HG03108 (cell line): ENCODE data around the gene TFAM.

Experiments
- ATAC-seq: cut with Tn5 transposase; IDR thresholded peaks from one replicate; pipeline ENCODE4 v1.9.1; 2021; ENCODE audit warnings: moderate library complexity; ENCODE audit not compliant: unreplicated experiment

Gene TFAM

DNA sequence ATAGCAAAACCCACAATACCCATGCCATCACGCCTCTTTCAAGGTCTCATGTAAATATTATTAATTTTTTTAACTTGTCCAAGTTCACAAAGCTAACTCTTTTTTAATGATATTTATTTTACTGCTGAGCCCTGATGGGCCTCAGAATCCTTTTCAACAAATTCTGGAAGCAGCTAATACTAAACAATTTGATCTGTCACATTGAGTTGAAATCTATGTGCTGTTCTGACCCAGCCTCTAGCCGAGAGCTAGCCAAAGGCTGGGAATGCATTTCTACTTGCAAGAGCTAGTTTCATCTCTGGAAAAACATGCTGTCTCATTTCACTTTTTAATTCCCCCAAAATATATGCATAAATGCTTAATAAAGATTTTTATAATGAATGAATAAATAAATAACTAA, 47.9 kb downstream of the TFAM start:
- no peak for ATAC-seq

GRCh38 chr10:58433571-58433970, 48.4 kb downstream of the TFAM start:
- ATAC-seq: no peak

DNA sequence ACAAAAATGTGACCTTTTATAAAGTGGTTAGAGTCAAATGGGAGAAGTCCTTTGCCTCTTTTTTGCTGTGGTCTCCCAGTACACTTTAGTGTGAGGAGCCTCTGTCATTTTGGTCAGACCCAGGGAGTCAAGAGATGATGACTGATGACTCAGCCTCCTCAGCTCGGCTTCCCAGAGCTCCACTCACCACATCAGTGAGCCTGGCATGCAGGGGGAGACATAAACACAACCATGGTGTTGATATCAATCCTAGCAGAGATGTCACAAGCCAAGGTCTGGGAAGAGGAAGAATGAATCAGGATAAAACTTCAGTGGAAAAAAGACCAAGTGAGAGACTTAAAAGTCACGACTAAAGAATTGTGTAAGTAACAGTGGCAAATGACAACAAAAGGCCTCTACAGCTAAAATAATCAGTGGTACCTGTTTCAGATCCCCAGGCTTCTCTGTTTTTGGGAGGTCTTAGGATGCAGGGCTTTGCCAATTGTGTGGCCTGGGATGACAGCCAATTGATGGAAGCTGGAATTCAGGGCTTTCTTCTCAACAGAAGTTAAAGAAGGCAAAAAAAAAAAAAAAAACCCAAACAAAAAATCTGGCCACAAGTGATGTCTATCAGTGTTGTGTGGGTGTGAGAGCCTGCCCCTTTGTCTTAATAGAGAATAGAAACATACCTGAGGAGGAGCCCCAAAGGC, 50.2 kb downstream of the TFAM start:
- no peak for ATAC-seq

- ATAC-seq: no peak
These were observed 50.9 kb downstream of the TFAM start for GRCh38 chr10:58436071-58436470.

- ATAC-seq: no peak
These were observed 53.2 kb downstream of the TFAM start for GRCh38 chr10:58438340-58438871.

GRCh38 chr10:58438986-58439385, 53.8 kb downstream of the TFAM start:
- ATAC-seq: no peak

DNA sequence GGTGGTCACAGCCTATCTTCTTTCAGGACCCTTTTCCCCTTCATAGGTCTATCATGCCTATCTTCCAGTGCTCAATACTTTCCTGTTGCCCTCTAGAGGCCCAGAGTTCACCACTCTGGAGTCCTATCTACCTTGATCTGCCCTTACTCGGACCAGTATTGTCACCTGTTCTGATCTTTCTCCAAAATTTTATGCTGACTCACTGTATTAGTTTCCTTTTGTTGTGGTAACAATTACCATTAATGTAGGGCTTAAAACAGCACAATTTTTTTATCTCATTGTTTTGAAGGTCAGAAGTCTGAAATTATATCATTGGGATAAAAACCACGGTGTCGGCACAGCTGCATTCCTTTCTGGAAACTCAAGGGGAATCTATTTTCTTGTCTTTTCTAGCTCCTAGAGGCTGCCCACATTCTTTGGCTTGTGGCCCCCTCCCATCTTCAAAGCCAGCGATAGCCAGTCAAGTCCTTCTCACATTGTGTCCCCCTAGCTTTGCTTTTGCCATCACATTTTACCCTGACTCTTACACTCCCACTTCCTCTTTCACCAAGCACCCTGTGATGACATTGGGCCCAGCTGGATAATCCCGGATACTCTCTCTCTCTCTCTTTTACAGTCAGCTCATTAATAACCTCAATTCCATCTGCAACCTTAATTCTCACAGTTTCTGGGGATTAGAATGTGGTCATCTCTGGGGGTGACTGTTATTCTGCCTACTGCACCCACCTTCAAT, 54.6 kb downstream of the TFAM start:
- no peak for ATAC-seq

- ATAC-seq: no peak
These were observed 55.3 kb downstream of the TFAM start for GRCh38 chr10:58440484-58440883.

GRCh38 chr10:58444321-58444720, 59.1 kb downstream of the TFAM start:
- no peak for ATAC-seq

DNA sequence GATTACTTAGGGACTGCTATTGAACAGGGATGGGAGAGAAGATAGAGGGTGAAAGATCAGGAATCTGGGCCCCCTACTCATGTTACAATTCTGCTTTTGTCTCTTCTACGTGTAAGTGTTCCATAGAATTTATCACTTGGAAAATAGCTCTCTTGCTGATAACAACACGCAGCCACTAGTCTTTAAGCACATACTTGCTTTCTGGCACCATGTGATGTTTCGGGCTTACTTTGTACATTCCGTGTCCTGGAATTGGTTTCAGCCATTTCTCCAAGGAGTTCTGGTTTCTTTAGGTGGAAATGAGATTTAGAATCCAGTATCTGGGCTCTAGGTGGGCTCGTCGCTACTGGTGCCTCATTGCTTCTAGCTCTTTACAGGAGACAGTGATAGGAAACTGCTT, 59.7 kb downstream of the TFAM start:
- no peak for ATAC-seq

DNA sequence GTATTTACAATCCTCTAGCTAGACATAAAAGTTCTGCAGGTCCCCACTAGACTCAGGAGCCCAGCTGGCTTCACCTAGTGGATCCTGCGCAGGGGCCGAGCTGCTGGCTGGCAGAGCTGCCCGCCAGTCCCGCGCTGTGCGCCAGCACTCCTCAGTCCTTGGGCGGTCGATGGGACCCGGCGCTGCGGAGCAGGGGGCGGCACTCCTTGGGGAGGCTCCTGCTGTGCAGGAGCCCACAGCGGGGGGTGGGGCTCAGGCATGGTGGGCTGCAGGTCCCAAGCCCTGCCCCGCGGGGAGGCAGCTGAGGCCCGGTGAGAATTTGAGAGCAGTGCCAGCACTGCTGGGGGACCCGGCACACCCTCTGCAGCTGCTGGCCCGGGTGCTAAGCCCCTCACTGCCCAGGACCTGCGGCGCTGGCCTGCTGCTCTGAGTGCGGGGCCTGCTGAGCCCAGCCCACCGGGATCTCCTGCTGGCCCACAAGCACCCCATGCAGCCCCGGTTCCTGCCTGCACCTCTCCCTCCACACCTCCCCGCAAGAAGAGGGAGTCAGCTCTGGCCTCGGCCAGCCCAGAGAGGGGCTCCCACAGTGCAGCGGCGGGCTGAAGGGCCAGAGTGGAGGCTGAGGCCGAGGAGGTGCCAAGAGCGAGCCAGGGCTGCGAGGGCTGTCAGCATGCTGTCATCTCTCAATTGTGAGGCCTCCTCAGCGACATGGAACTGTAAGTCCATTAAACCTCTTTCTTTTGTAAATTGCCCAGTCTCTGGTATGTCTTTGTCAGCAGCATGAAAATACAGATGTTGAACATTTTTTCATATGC, 63.1 kb downstream of the TFAM start:
- ATAC-seq: no peak
